ENCODE data around the gene LARGE1.

GRCh38 chr22:33519071-33519973, 401.0 kb downstream of the LARGE1 start:
- TF ChIP-seq CTCF (IDR thresholded peaks at IDR 0.05) (peak; percentile 37 to 73 (median 64)), POLR2A (IDR thresholded peaks at IDR 0.05) (no peak)

All from Peyer's patch (tissue), 4 donors.